HepG2 (cell line): ENCODE data around the gene MAST1. TPM values are rescaled to one million over a fixed set of nuclear protein-coding genes. Genes with fewer than 3 reads are reported as not detected.
A peak's percentile ranks its signal among the peaks of the same experiment; 100 is the strongest.

Experiments used
- ATAC-seq: fragments of 200-7000 bp; cut with Tn5 transposase; 3 replicates; pipeline ENCODE4 v1.9.1; 2020; ENCODE audit warnings: mild to moderate bottlenecking, moderate library complexity
- BruUV-seq: library from RNA; stranded (reverse); fragments of 400-500 nt; replicated peaks from 2 replicates; lab custom pipeline; 2021; lab: Mats Ljungman, UMichigan
- CTCF ChIA-PET: fragments of 300-600 bp; formaldehyde crosslinking; extraction: SDS; loops from one replicate; lab custom pipeline; 2021; ENCODE audit warnings: low total read pairs, inconsistent platforms, low intra/inter-chr PET ratio; lab: Yijun Ruan, JAX
- POLR2A ChIA-PET: fragments of 350-600 bp; sonication (Branson Sonifier 250); formaldehyde crosslinking; loops from one replicate; lab custom pipeline; 2020; ENCODE audit warnings: antibody characterized with exemption, inconsistent platforms; lab: Yijun Ruan, JAX
- DNase-seq: peaks from one replicate; pipeline ENCODE4 v3.0.0-alpha.2; 2015; ENCODE audit warnings: low spot score
- FAIRE-seq: peaks from 3 replicates; lab custom pipeline; 2011; peaks lifted over from hg19 to GRCh38; lab: Jason Lieb, UNC
- H2AFZ ChIP-seq: one replicate; pipeline ENCODE4 v1.6.1; 2011; ENCODE audit warnings: low read length, inconsistent platforms
- H3K27ac ChIP-seq: fragments of 300-600 bp; 3 replicates; pipeline ENCODE4 v1.8.0; 2011; ENCODE audit warnings: mixed run types, mild to moderate bottlenecking, mixed read lengths, low read length, inconsistent platforms; ENCODE audit not compliant: insufficient read depth; ENCODE audit errors: extremely low read length
- H3K27me3 ChIP-seq, 2 experiments: fragments of 200-600 bp in 1 of 2; 2 replicates in 1 of 2; 3 replicates in 1 of 2; pipeline versions ENCODE4 v1.6.0 to v1.8.0; 2011; ENCODE audit warnings: low read length in 2 of 2, mild to moderate bottlenecking in 2 of 2, moderate library complexity in 2 of 2, inconsistent platforms in 1 of 2; ENCODE audit not compliant: insufficient read depth in 2 of 2, control insufficient read depth in 1 of 2
- H3K36me3 ChIP-seq, 2 experiments: fragments of 200-600 bp in 1 of 2; replicated peaks in 1 of 2; 2 replicates in 1 of 2; 3 replicates in 1 of 2; pipeline versions ENCODE4 v1.5.1 to v1.8.0; 2011; ENCODE audit warnings: low read length in 2 of 2, inconsistent platforms in 1 of 2; ENCODE audit not compliant: insufficient read depth in 2 of 2, control insufficient read depth in 1 of 2
- H3K4me1 ChIP-seq: 2 replicates; pipeline ENCODE4 v1.5.1; 2012; ENCODE audit warnings: low read length, inconsistent platforms; ENCODE audit not compliant: insufficient read depth
- H3K4me2 ChIP-seq: 2 replicates; pipeline ENCODE4 v1.6.0; 2011; ENCODE audit warnings: low read depth, low read length, inconsistent platforms
- H3K4me3 ChIP-seq, 3 experiments: fragments of 200-600 bp in 1 of 3; sonication (generic), shearing (Covaris generic) in 1 of 3; replicated peaks in 1 of 3; 2 replicates each; pipeline ENCODE4 v1.5.1; 2011 to 2016; ENCODE audit warnings: low read length in 3 of 3, inconsistent platforms in 2 of 3, low read depth in 2 of 3, mild to moderate bottlenecking in 2 of 3, control low read depth in 1 of 3, mixed read lengths in 1 of 3; ENCODE audit not compliant: insufficient read depth in 1 of 3
- H3K79me2 ChIP-seq: one replicate; pipeline ENCODE4 v1.6.1; 2011; ENCODE audit warnings: low read length, inconsistent platforms; ENCODE audit not compliant: insufficient read depth
- H3K9ac ChIP-seq: 2 replicates; pipeline ENCODE4 v1.6.0; 2011; ENCODE audit warnings: mild to moderate bottlenecking, low read depth, low read length, inconsistent platforms; ENCODE audit not compliant: insufficient read depth
- H3K9me3 ChIP-seq: 2 replicates; pipeline ENCODE4 v1.5.1; 2012; ENCODE audit warnings: mild to moderate bottlenecking, low read length
- H4K20me1 ChIP-seq: 2 replicates; pipeline ENCODE4 v1.6.0; 2011; ENCODE audit warnings: inconsistent platforms, mild to moderate bottlenecking, low read length, moderate library complexity; ENCODE audit not compliant: insufficient read depth
- CBFB ChIP-seq: sonication (generic); formaldehyde crosslinking; IDR thresholded peaks from 2 replicates; pipeline ENCODE4 v1.4.0; 2020; ENCODE audit warnings: missing genetic modification reagents
- GATAD2A ChIP-seq: IDR thresholded peaks from 2 replicates; pipeline ENCODE4 v1.6.1; 2016
- GLI4 ChIP-seq: sonication (generic); formaldehyde crosslinking; IDR thresholded peaks from 2 replicates; pipeline ENCODE4 v1.5.1; 2020; ENCODE audit warnings: missing genetic modification reagents, mild to moderate bottlenecking, moderate library complexity, borderline replicate concordance
- HNRNPLL ChIP-seq: fragments of 200-400 bp; formaldehyde crosslinking; IDR thresholded peaks from 2 replicates; pipeline ENCODE4 v1.6.1; 2017; ENCODE audit warnings: mild to moderate bottlenecking, low read depth, low read length; ENCODE audit not compliant: poor library complexity, severe bottlenecking
- NCOR1 ChIP-seq: fragments of 200-600 bp; sonication (generic); IDR thresholded peaks from 2 replicates; pipeline ENCODE4 v1.7.0; 2017; ENCODE audit warnings: antibody characterized with exemption, low read length, borderline replicate concordance
- ZNF142 ChIP-seq: sonication (generic); formaldehyde crosslinking; IDR thresholded peaks from 2 replicates; pipeline ENCODE4 v1.4.0; 2020; ENCODE audit warnings: missing genetic modification reagents
- ZNF512B ChIP-seq: sonication (generic); formaldehyde crosslinking; IDR thresholded peaks from 2 replicates; pipeline ENCODE4 v1.5.1; 2020; ENCODE audit warnings: missing genetic modification reagents, mild to moderate bottlenecking, borderline replicate concordance
- ZNF513 ChIP-seq: sonication (generic); formaldehyde crosslinking; conservative IDR thresholded peaks from 2 replicates; pipeline ENCODE4 v1.5.0; 2020; ENCODE audit warnings: missing genetic modification reagents
- ZNF557 ChIP-seq: sonication (generic); formaldehyde crosslinking; IDR thresholded peaks from 2 replicates; pipeline ENCODE4 v1.4.0; 2020; ENCODE audit warnings: missing genetic modification reagents
- ZNF674 ChIP-seq: sonication (generic); formaldehyde crosslinking; IDR thresholded peaks from 2 replicates; pipeline ENCODE4 v1.5.0; 2020; ENCODE audit warnings: low read depth, mild to moderate bottlenecking, missing genetic modification reagents
- WGBS: methylation state at CpG from one replicate; pipeline ENCODE4 v1.1.6; 2017; ENCODE audit warnings: low lambda C conversion rate; 5-methylcytosine and 5-hydroxymethylcytosine counted together
- in situ Hi-C: cut with HindIII; loops from 2 replicates; pipeline ENCODE4 v1.10.0; 2017; ENCODE audit warnings: low pct_unique_long_range_greater_than_20kb; ENCODE audit not compliant: extremely low pct_ligation_motif_present
- intact Hi-C: fragments of 100-400 bp; cut with micrococcal nuclease; formaldehyde crosslinking; loops from one replicate; pipeline ENCODE4 v1.10.0; 2022; ENCODE audit not compliant: unreplicated experiment
- polyA plus RNA-seq, 8 experiments: library from polyadenylated mRNA; depleted of rRNA in 3 of 8; stranded (reverse) in 7 of 8; unstranded in 1 of 8; fragments of >200 nt; fragmentation: Illumina TruSeq in 4 of 8; extraction: Trizol in 4 of 8; gene quantifications; 2 replicates each; pipeline versions ENCODE4 v1.2.1 to v1.2.3, GENCODE V29; 2011 to 2016; ENCODE audit warnings: low read depth in 4 of 8, missing spikeins in 1 of 8, mixed read lengths in 1 of 8; ENCODE audit not compliant: insufficient read depth in 1 of 8
- total RNA-seq, 5 experiments: library from RNA; depleted of rRNA; stranded (reverse); fragments of >200 nt; fragmentation: Illumina TruSeq; extraction: Trizol; gene quantifications; 2 replicates each; pipeline ENCODE4 v1.2.3, GENCODE V29; 2016; ENCODE audit warnings: low read depth in 1 of 5
- TF ChIP-seq, protein P1 (sequence below): sonication (generic); formaldehyde crosslinking; IDR thresholded peaks from 2 replicates; pipeline ENCODE4 v1.4.0; 2020; ENCODE audit warnings: mild to moderate bottlenecking, missing genetic modification reagents
- TF ChIP-seq, protein P2 (sequence below): sonication (generic); formaldehyde crosslinking; IDR thresholded peaks from 2 replicates; pipeline ENCODE4 v1.4.0; 2020; ENCODE audit warnings: missing genetic modification reagents, borderline replicate concordance

The MAST1 gene
- total and polyA plus RNA-seq, 2 of the 13 experiments (the other 11 are each of a cell fraction or from before 2014, with no cell fraction given) = 0.73 to 4.7 TPM

- Histone ChIP-seq H3K27ac (no peak overlapping the region), H4K20me1 (no peaks in the 10 kb centered on the region), H3K9ac (no peak overlapping the region), H3K4me1 (peaks cover 47% of the 10 kb centered on the region), H3K4me3 (no peak overlapping the region), H3K4me2 (no peak overlapping the region), H3K79me2 (peaks cover 8% of the 10 kb centered on the region), H3K36me3 (no peaks in the 10 kb centered on the region), H3K27me3 (peaks cover 0 to 18% of the 10 kb centered on the region in 2 experiments; a peak in 3 of 5 replicates), H2AFZ (peak overlapping the region; percentile 27), H3K9me3 (peaks cover 13% of the 10 kb centered on the region)
- ATAC-seq (no peak), DNase-seq (no peak), FAIRE-seq (no peak)
- intact Hi-C loops (no loop called here), in situ Hi-C loops (no loop called here)
- ChIA-PET CTCF (no interaction called here), POLR2A (no interaction called here)
- BruUV-seq = no TSS peak
- WGBS = 3% methylated on average over 5 of the region's 5 CpGs
- TF ChIP-seq CBFB (no peak), GATAD2A (no peak), ZNF512B (no peak), ZNF674 (no peak), ZNF513 (CRISPR knock-in tag) (no peak), ZNF557 (CRISPR knock-in tag) (no peak), NCOR1 (no peak), ZNF142 (CRISPR knock-in tag) (no peak), HNRNPLL (no peak), GLI4 (no peak)
- TF ChIP-seq, protein P1, sequence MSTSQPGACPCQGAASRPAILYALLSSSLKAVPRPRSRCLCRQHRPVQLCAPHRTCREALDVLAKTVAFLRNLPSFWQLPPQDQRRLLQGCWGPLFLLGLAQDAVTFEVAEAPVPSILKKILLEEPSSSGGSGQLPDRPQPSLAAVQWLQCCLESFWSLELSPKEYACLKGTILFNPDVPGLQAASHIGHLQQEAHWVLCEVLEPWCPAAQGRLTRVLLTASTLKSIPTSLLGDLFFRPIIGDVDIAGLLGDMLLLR (CRISPR knock-in tag) = no peak
- TF ChIP-seq, protein P2, sequence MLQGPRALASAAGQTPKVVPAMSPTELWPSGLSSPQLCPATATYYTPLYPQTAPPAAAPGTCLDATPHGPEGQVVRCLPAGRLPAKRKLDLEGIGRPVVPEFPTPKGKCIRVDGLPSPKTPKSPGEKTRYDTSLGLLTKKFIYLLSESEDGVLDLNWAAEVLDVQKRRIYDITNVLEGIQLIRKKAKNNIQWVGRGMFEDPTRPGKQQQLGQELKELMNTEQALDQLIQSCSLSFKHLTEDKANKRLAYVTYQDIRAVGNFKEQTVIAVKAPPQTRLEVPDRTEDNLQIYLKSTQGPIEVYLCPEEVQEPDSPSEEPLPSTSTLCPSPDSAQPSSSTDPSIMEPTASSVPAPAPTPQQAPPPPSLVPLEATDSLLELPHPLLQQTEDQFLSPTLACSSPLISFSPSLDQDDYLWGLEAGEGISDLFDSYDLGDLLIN (CRISPR knock-in tag) = no peak
Observed at GRCh38 chr19:12888006-12888603, 49.8 kb downstream of the MAST1 start.
